Sciatic nerve (tissue), 2 donors: ENCODE measurements around the gene CASP14. TPM values are rescaled to one million over a fixed set of nuclear protein-coding genes. Genes with fewer than 3 reads are reported as not detected.
"Not testable (repeated sequence)": the region's sequence is repeated elsewhere in the genome, so short reads cannot be mapped to it uniquely, and the experiment has no call there.

Source experiments
- ATAC-seq: fragments of 200-7000 bp; cut with Tn5 transposase; one replicate; pipeline ENCODE4 v1.9.1; 2020; ENCODE audit warnings: mild to moderate bottlenecking, moderate library complexity
- DNase-seq: peaks from one replicate; pipeline ENCODE4 v3.0.0-alpha.2; 2020; ENCODE audit warnings: low spot score
- intact Hi-C: fragments of 100-400 bp; cut with DNase I; formaldehyde crosslinking; loops from one replicate; pipeline ENCODE4 v1.14.2; 2022
- total RNA-seq: library from RNA; stranded (reverse); fragmentation: NEBNext Ultra II Directional; extraction: Animal tissue kit (Norgen Biotek cat#: 25700); gene quantifications from one replicate; pipeline ENCODE4 v1.2.1, GENCODE V29; 2021
- donor health status: DM: no; HTN: no; CAD: no.
- donor health status: DM: no; HTN: no; CAD: no.

The CASP14 gene
- total RNA-seq, 1 donor from 2014 or later, result not detected

DNA sequence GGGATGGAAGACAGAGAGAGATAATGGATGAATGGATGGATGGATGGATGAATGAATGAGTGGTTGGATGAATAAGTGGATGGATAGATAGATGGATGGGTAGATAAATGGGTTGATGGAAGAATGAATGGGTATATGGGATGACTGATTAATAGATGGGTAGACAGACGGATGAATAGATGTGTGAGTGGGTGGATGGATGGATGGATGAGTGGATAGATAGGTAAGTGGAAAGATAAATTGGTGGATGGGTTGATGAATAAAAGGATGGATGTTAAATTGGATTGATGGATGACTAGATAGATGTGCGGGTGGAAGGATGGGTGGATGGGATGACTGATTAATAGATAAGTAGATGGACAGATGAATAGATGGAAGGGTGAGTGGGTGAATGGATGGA is 1.4 kb downstream of the CASP14 start:
- intact Hi-C loops, result no loop called here
- ATAC-seq, result no peak

DNA sequence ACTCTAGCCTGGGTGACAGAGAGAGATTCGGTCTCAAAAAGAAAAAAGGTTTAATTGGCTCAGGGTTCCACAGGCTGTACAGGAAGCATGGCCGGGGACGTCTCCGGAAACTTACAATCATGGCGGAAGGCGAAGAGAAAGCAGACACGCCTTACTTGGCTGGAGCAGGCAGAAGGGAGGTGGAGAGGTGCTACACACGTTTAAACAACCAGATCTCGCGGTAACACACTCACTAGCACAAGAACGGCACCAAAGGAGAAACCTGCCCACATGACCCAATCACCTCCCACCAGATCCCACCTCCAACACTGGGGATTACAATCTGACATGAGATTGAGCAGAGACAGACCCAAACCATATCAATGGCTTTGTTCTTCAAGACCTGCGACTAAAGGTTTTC is 12.8 kb downstream of the CASP14 start:
- DNase-seq, result no peak
- intact Hi-C loops, result no loop called here
- no peak for ATAC-seq

More for the DNA sequence above, 1.4 kb downstream of the CASP14 start:
- DNase-seq, result no peak

DNA sequence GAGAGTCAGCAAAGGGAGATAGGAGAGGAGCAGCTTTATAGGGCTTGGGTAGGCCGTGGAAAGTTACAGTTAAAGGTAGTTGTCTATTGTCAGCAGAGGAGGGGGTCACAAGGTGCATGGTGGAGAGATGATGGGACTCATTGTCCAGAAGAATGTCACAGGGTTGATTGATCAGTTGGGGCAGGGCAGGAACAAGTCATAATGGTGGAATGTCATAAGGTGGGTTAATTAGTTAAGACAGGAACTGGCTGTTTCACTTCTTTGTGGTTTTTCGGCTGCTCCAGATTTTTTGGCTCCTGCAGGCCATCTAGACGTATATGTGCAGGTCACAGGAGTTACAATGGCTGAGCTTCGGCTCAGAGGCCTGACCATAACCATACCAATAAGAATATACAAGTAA is 21.1 kb downstream of the CASP14 start:
- DNase-seq, ATAC-seq, intact Hi-C loops: not testable (repeated sequence)

DNA sequence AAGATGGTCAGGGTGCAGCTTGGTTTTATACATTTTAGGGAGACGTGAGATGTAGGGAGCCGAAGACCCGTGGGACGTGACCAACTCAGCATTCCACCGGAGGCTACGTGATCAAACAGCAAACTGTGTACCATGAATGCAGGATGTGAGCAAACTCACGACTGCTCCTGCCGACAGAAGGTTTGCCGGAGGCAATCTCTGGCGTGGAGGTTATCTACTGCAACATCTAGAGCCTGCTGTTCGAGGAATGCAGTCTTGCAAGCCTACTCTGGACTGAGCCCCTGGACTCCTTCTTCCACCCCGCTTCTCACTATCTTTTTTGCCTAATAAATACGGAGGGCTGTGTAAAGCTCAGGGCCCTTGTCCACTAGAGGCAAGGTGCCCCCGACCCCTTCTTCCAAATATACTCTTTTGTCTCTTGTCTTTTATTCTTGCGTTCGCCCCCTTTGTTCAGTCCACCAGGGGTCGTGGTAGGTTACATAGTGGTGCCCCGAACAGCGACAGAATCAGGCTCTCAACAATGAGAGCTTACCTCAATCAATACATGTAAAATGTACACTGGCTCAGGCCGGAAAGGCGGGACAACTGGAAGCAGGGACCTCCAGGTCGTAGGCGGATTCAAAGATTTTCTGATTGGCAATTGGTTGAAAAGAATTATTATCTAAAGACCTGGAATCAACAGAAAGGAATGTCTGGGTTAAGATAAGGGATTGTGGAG is 23.8 kb downstream of the CASP14 start:
- intact Hi-C loops, result no loop called here
- DNase-seq, result no peak
- ATAC-seq, result no peak

DNA sequence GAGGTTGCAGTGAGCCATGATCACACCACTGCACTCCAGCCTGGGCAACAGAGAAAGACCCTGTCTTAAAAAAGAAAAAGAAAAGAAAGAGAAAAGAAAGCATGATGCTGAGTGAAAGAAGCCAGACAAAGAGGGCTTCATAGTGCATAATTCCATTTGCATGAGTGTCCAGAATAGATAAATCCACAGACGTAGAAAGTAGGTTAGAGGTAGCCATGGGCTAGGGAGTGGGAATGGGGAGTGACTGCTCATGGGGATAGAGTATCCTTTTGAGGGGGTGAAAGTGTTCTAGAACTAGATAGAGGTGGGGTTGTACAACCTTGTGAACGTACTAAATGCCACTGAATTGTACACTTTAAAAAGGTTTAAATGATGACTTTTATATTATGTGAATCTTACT is 25.1 kb downstream of the CASP14 start:
- ATAC-seq (no peak), DNase-seq (no peak)
- intact Hi-C loops, result no loop called here

DNA sequence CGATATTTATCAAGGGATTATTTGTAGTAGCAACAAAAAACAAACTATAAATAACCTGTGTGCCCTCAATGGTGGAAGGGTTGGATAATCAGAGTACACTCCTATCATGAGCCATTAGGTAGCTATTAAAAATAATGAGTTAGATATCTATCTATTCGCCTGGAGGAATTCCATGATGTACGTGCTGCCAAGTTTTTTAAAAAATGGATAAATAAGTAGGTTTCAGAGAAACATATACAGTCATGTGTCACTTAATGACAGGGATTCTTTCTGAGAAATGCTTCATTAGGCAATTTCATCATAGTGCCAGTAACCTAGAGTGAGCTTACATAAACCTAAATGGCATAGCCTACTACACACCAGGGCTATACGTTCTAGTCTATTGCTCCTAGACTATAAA is 26.5 kb downstream of the CASP14 start:
- intact Hi-C loops, result no loop called here
- DNase-seq (no peak), ATAC-seq (no peak)

DNA sequence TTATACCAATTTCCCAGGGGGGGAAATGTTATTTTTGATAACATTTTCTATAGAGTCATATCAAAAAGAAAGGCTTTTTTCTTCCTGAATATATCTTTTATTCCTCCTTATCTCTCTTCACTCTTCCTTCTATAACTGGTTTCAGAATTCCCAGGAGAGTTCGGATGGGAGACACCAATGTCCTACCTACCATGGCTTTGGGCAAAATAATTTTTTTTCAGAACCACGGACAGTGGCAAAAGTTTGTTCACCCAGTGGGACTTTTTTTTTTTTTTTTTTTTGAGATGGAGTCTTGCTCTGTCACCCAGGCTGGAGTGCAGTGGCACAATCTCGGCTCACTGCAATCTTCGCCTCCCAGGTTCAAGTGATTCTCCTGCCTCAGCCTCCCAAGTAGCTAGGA is 30.7 kb downstream of the CASP14 start:
- ATAC-seq, intact Hi-C loops, DNase-seq: not testable (repeated sequence)

DNA sequence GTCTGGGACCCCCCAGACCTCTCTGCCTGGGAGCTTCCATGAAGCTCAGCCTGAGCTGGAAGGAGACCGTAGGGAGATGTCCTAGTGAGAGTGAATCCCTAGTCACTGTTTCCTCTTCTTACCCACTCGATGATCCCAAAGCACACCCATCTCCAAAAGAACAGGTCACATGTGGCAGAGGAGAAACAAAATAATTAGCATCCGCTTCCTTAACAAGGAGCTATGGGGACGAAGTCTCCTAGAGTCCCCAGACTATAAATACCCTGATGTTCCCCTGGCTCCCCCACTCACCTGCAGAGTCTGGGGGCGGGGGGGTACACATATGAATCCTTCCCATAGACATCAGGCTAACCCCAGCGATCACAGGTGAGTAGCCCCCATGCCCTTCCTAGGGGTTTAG is 32.6 kb downstream of the CASP14 start, which contains the start of gene OR1I1:
Gene OR1I1 (plus strand): TSS at position 301 of the 400 bp plus-strand sequence. CDS start 4,855 bp downstream, outside the sequence.
- DNase-seq (no peak), ATAC-seq (no peak)
- intact Hi-C loops, result no loop called here

DNA sequence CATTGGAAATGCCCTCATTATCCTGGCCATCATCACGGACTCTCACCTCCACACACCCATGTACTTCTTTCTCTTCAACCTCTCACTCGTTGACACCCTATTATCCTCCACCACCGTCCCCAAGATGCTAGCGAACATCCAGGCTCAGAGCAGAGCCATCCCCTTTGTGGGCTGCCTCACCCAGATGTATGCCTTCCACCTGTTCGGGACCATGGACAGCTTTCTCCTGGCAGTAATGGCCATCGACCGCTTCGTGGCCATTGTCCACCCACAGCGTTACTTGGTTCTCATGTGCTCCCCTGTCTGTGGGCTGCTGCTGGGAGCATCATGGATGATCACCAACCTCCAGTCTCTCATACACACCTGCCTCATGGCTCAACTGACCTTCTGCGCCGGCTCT is 37.9 kb downstream of the CASP14 start:
- DNase-seq, result no peak

DNA sequence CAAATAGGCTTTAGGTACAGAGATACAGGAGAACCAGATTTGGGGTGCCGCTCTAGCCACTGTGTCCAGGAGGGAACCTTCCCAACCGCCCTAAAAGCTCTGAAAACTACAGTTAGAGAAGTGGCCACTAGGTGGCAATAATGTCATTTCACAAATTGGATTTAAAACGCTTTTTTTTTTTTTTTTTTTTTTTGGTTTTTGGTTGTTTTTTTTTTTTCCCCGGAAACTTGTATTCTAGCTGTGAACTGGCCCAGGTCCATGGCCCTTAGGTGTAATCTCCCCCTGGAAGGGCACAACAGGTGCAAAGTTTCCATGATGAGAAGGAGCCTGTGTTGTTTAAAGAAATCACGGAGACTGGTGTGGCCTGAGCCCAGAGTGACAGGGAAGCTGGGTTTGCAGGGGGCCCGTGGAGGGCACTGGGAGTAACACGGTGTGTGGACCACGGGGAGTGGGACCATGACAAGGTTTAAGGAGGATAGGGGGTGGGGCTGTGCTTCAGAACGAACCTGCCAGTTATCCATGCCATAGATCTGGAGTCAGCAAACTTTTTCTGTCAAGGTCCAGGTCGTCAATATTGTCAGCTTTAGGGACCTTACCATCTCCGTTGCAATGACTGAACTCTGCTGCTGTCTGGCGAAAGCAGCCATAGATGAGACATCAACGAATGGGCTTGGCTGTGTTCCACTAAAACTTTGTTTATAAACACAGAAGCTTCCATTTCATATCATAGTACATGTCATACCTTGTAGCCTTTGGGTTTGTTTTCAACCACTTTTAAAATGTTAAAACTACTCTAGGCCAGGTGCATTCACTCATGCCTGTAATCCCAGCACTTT is 42.9 kb downstream of the CASP14 start:
- ATAC-seq, result peak; percentile 66
- DNase-seq, result no peak
- intact Hi-C loops, result loop anchor here (5.0 kb wide), 2 partner anchors 60 to 465 kb away; no protein-coding TSS in a partner anchor

More for the DNA sequence above, 37.9 kb downstream of the CASP14 start:
- no peak for ATAC-seq
- intact Hi-C loops, result no loop called here

DNA sequence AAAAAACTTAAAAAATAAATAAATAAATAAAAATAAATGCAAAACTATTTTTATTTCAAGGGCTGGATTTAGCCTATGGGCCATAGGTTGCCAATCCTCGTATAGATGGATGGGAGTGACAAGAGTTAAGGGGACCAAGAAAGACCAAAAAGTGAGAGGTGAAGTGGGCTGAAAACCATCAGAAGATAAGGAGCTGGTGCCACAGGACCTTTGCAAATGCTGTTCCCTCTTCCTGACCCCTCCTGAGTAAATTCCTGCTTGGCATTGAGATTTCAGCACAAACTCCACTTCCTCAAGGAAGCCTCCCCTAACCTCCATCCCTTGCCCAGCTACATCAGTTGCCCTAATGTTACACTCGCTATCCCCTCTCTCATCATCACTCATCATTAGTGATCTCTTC is 43.7 kb downstream of the CASP14 start:
- intact Hi-C loops, result loop anchor here (5.0 kb wide), 2 partner anchors 59 to 464 kb away; no protein-coding TSS in a partner anchor
- DNase-seq (no peak), ATAC-seq (no peak)

DNA sequence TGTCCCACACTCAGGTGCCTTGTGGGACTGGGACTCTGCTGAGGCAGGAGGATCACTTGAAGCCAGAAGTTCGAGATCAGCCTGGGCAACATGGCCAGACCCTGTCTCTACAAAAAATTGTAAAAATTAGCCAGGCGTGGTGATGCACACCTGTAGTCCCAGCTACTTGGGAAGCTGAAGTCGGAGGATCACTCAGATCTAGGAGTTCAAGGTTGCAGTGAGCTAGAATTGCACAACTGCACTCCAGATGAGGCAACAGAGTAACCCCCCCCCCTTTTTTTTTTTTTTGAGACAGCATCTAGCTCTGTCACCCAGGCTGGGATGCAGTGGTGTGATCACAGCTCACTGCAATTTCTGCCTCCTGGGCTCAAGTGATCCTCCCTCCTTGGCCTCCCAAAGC is 46.9 kb downstream of the CASP14 start:
- intact Hi-C loops, result no loop called here
- no peak for DNase-seq
- ATAC-seq, result no peak

DNA sequence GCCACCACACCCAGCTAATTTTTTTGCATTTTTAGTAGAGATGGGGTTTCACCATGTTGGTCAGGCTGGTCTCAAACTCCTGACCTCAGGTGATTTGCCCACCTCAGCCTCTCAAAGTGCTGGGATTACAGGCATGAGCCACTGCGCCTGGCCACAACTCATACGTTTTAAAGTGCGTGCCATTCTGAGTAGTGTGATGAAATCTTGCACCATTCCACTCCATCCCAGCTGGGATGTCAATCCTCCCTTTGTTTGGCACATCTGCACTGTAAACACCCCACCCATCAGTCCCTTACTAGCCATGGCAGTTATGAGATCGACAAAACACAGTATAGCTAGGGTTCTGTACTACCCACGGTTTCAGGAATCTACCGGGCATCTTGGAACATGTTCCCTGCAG is 48.7 kb downstream of the CASP14 start:
- intact Hi-C loops, ATAC-seq, DNase-seq: not testable (repeated sequence)

DNA sequence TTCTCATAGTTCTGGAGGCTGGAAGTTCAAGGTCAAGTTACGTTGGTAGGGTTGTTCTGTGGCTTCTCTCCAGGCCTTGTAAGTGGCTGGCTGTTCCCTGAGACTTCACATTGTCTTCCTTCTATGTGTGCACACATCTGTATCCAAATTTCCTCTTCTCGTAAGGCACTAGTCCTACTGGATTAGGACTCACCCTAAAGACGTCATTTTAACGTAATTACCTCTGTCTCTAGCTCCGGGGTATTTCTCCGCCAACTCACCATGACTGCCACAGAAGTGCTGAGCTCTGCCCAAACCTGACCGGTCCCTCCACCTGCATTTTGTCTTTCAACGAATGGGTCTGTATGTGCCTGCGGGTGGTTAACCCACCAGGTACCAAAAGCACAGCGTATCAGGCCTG is 49.2 kb downstream of the CASP14 start:
- no peak for DNase-seq
- no peak for ATAC-seq
- intact Hi-C loops, result no loop called here

DNA sequence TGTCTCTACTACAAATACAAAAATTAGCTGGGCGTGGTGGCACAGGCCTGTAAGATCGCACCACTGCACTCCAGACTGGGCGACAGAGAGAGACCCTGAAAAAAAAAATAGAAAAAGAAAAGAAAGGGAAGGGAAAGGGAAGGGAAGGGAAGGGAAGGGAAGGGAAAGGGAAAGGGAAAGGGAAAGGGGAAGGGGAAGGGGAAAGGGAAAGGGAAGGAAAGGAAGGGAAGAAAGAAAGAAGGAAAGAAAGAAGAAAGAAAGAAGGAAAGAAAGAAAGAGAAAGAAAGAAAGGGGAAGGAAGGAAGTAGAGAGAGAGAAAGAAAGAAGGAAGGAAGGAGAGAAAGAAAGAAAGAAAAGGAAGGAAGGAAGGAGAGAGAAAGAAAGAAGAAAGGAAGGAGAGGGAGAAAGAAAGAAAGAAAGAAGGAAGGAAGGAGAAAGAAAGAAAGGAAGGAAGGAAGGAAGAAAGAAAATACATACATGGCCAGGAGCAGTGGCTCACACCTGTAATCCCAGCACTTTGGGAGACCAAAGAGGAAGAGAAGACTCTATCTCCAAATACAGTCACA is 49.8 kb downstream of the CASP14 start:
- DNase-seq (no peak), ATAC-seq (no peak)
- intact Hi-C loops, result no loop called here

DNA sequence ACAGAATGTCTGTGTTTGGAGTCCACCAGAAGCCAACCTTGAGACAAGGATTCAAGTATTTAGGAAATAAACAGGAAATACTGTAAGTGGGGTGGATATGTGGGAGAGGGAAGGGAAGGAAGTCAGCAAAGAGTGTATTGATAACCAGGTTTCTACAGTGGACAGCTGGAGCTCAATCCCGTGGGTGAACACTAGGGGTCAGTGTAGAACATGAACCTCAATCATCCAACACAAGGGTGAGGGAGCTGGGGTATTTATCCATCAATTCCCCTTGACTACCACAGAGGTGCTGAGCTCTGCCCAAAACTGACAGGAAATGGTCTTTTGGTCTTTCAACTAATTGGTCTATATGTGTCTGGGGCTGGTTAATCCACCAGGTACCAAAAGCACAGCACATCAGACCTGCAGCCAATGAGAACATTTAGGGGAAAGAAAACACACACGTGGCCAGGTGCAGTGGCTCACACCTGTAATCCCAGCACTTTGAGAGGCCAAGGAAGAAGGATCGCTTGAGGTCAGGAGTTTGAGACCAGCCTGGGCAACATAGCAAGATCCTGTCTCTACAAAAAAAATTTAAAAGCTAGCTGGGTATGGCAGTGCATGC is 52.3 kb downstream of the CASP14 start:
- ATAC-seq (no peak), DNase-seq (no peak)
- intact Hi-C loops, result no loop called here

DNA sequence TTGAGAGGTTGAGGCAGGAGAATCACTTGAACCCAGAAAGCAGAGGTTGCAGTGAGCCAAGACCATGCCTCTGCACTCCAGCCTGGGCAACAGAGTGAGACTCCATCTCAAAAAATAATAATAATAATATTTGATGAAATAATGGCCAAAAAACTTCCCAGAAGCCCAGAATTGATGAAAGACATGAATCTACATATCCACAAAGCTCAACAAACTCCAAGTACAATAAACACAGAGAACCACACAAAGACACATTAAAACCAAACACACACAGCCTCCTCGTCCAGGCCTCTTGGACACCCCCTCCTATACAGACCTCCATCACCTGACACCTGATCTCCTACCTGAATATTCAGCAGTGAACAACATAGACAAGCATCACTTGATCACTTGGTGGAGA is 54.7 kb downstream of the CASP14 start:
- ATAC-seq, result no peak
- DNase-seq, result no peak
- intact Hi-C loops, result no loop called here

DNA sequence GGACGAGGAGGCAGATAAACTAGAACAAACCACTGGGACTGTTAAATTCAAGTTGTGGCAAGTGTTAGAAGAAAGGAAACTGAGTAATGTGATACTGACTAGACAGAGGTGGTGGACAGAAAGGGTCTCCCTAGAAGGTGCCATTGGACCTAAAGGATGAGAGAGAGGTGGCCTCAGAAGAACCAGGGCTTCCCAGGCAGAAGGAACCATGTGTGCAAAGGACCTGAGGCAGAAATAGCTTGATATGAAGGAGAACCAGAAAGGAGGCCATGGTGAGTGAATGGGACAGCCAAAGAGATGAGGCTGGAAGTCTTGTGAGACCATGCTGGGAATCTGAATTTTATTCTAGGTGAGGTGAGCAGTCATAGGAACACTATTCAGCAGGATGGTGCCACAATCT is 55.1 kb downstream of the CASP14 start:
- ATAC-seq (no peak), DNase-seq (no peak)
- intact Hi-C loops, result no loop called here

DNA sequence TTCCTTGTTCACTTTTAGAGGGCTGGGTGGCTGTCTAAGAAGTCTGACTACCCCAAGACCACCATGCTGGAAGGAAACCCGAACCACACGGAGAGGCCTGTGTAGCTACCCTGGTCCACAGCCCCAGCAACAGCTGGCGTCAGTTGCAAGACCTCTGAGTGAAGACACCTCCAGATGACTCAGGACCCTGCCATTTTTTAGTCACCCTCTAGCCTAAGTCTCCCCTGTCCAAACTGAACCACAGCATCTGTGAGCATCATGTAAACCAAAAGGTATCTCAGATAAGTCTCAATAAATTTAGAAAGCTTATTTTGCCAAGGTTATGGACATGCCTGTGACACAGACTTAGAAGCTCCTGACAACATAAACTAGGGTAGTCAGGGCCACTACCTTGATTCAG is 55.8 kb downstream of the CASP14 start:
- intact Hi-C loops, result no loop called here
- ATAC-seq (no peak), DNase-seq (no peak)
